HepG2 (cell line): ENCODE measurements around the gene DPH2. TPM values are rescaled to one million over a fixed set of nuclear protein-coding genes. Genes with fewer than 3 reads are reported as not detected.

Experiments
- FLYWCH1 ChIP-seq: sonication (generic); formaldehyde crosslinking; IDR thresholded peaks from 2 replicates; pipeline ENCODE4 v1.8.1; 2023; ENCODE audit warnings: mild to moderate bottlenecking, missing genetic modification reagents
- HNF4G ChIP-seq, 2 experiments: sonication (generic) in 1 of 2; formaldehyde crosslinking in 1 of 2; IDR thresholded peaks; 2 replicates each; pipeline versions ENCODE4 v1.4.0 to v1.6.1; 2011 to 2020; ENCODE audit warnings: borderline replicate concordance in 2 of 2, low read depth in 2 of 2, mild to moderate bottlenecking in 2 of 2, low read length in 1 of 2, missing genetic modification reagents in 1 of 2, moderate library complexity in 1 of 2
- KLF13 ChIP-seq: sonication (generic); formaldehyde crosslinking; IDR thresholded peaks from 2 replicates; pipeline ENCODE4 v1.4.0; 2020; ENCODE audit warnings: mild to moderate bottlenecking, missing genetic modification reagents
- MBD4 ChIP-seq: IDR thresholded peaks from 2 replicates; pipeline ENCODE4 v1.6.1; 2012; ENCODE audit warnings: low read length, inconsistent platforms, borderline replicate concordance
- NCOR1 ChIP-seq: fragments of 200-600 bp; sonication (generic); IDR thresholded peaks from 2 replicates; pipeline ENCODE4 v1.7.0; 2017; ENCODE audit warnings: antibody characterized with exemption, low read length, borderline replicate concordance
- SMARCC2 ChIP-seq: fragments of 450-650 bp; IDR thresholded peaks from 2 replicates; pipeline ENCODE4 v1.6.1; 2017; ENCODE audit warnings: antibody characterized with exemption, mild to moderate bottlenecking
- ZNF224 ChIP-seq: sonication (generic); formaldehyde crosslinking; IDR thresholded peaks from 2 replicates; pipeline ENCODE4 v1.5.0; 2020; ENCODE audit warnings: mild to moderate bottlenecking, missing genetic modification reagents
- ZNF33A ChIP-seq: sonication (generic); formaldehyde crosslinking; IDR thresholded peaks from 2 replicates; pipeline ENCODE4 v1.5.1; 2020; ENCODE audit warnings: missing genetic modification reagents, mild to moderate bottlenecking, moderate library complexity, borderline replicate concordance
- ZNF83 ChIP-seq: sonication (generic); formaldehyde crosslinking; IDR thresholded peaks from 2 replicates; pipeline ENCODE4 v1.4.0; 2020; ENCODE audit warnings: missing genetic modification reagents, mild to moderate bottlenecking, borderline replicate concordance
- polyA plus RNA-seq, 8 experiments: library from polyadenylated mRNA; depleted of rRNA in 3 of 8; stranded (reverse) in 7 of 8; unstranded in 1 of 8; fragments of >200 nt; fragmentation: Illumina TruSeq in 4 of 8; extraction: Trizol in 4 of 8; gene quantifications; 2 replicates each; pipeline versions ENCODE4 v1.2.1 to v1.2.3, GENCODE V29; 2011 to 2016; ENCODE audit warnings: low read depth in 4 of 8, missing spikeins in 1 of 8, mixed read lengths in 1 of 8; ENCODE audit not compliant: insufficient read depth in 1 of 8
- total RNA-seq, 5 experiments: library from RNA; depleted of rRNA; stranded (reverse); fragments of >200 nt; fragmentation: Illumina TruSeq; extraction: Trizol; gene quantifications; 2 replicates each; pipeline ENCODE4 v1.2.3, GENCODE V29; 2016; ENCODE audit warnings: low read depth in 1 of 5
- TF ChIP-seq, protein P1 (sequence below): sonication (generic); formaldehyde crosslinking; IDR thresholded peaks from 2 replicates; pipeline ENCODE4 v1.5.1; 2020; ENCODE audit warnings: mild to moderate bottlenecking, missing genetic modification reagents, borderline replicate concordance
- TF ChIP-seq, protein P2 (sequence below): sonication (generic); formaldehyde crosslinking; conservative IDR thresholded peaks from 2 replicates; pipeline ENCODE4 v1.4.0; 2020; ENCODE audit warnings: mild to moderate bottlenecking, missing genetic modification reagents, moderate library complexity
- TF ChIP-seq, protein P3 (sequence below): sonication (generic); formaldehyde crosslinking; IDR thresholded peaks from 2 replicates; pipeline ENCODE4 v1.5.0; 2020; ENCODE audit warnings: missing genetic modification reagents
- TF ChIP-seq, protein P4 (sequence below): sonication (generic); formaldehyde crosslinking; IDR thresholded peaks from 2 replicates; pipeline ENCODE4 v1.8.1; 2022; ENCODE audit warnings: low read depth, mild to moderate bottlenecking, missing genetic modification reagents

Gene DPH2
- total and polyA plus RNA-seq, 2 of the 13 experiments (the other 11 are each of a cell fraction or from before 2014, with no cell fraction given) = 32.2 to 38.3 TPM

DNA sequence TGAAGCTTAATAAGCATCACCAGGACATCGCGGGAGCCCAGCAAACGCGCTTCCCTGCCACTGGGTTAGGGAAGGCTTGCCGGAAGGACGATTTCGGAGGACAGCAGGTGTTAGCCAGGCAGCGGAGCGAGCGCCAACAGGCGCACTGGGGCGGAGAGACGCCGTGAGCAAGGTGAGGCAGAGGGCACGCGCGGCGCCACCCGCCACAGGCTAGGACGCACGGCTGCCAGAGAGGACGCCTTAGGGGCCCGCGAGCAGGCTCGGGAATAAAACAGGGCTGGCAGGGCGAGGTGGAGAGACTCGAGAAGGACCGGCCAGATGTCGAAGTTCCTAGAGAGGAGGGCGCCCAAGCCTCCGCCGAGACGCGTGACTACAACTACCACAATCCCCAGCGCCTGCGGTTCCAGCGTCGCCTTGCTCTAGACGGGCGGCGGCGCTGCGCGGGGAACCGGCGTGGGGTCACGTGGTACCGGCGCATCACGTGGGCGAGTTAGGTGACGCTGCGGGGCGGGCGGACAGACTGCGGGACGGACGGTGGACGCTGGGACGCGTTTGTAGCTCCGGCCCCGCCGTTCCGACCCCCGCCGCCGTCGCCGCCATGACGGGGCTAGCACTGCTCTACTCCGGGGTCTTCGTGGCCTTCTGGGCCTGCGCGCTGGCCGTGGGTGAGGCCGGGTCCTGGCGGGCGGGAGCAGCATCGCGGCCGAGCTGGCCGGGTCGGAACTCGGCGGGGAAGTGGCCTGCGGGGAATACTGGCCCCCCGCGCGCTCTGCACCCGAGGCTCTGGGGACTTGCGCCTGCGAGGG is 4.8 kb downstream of the DPH2 start, which contains the start of gene ATP6V0B (continued):
- TF ChIP-seq, protein P1, sequence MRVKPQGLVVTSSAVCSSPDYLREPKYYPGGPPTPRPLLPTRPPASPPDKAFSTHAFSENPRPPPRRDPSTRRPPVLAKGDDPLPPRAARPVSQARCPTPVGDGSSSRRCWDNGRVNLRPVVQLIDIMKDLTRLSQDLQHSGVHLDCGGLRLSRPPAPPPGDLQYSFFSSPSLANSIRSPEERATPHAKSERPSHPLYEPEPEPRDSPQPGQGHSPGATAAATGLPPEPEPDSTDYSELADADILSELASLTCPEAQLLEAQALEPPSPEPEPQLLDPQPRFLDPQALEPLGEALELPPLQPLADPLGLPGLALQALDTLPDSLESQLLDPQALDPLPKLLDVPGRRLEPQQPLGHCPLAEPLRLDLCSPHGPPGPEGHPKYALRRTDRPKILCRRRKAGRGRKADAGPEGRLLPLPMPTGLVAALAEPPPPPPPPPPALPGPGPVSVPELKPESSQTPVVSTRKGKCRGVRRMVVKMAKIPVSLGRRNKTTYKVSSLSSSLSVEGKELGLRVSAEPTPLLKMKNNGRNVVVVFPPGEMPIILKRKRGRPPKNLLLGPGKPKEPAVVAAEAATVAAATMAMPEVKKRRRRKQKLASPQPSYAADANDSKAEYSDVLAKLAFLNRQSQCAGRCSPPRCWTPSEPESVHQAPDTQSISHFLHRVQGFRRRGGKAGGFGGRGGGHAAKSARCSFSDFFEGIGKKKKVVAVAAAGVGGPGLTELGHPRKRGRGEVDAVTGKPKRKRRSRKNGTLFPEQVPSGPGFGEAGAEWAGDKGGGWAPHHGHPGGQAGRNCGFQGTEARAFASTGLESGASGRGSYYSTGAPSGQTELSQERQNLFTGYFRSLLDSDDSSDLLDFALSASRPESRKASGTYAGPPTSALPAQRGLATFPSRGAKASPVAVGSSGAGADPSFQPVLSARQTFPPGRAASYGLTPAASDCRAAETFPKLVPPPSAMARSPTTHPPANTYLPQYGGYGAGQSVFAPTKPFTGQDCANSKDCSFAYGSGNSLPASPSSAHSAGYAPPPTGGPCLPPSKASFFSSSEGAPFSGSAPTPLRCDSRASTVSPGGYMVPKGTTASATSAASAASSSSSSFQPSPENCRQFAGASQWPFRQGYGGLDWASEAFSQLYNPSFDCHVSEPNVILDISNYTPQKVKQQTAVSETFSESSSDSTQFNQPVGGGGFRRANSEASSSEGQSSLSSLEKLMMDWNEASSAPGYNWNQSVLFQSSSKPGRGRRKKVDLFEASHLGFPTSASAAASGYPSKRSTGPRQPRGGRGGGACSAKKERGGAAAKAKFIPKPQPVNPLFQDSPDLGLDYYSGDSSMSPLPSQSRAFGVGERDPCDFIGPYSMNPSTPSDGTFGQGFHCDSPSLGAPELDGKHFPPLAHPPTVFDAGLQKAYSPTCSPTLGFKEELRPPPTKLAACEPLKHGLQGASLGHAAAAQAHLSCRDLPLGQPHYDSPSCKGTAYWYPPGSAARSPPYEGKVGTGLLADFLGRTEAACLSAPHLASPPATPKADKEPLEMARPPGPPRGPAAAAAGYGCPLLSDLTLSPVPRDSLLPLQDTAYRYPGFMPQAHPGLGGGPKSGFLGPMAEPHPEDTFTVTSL (CRISPR knock-in tag) = no peak
- TF ChIP-seq, protein P2, sequence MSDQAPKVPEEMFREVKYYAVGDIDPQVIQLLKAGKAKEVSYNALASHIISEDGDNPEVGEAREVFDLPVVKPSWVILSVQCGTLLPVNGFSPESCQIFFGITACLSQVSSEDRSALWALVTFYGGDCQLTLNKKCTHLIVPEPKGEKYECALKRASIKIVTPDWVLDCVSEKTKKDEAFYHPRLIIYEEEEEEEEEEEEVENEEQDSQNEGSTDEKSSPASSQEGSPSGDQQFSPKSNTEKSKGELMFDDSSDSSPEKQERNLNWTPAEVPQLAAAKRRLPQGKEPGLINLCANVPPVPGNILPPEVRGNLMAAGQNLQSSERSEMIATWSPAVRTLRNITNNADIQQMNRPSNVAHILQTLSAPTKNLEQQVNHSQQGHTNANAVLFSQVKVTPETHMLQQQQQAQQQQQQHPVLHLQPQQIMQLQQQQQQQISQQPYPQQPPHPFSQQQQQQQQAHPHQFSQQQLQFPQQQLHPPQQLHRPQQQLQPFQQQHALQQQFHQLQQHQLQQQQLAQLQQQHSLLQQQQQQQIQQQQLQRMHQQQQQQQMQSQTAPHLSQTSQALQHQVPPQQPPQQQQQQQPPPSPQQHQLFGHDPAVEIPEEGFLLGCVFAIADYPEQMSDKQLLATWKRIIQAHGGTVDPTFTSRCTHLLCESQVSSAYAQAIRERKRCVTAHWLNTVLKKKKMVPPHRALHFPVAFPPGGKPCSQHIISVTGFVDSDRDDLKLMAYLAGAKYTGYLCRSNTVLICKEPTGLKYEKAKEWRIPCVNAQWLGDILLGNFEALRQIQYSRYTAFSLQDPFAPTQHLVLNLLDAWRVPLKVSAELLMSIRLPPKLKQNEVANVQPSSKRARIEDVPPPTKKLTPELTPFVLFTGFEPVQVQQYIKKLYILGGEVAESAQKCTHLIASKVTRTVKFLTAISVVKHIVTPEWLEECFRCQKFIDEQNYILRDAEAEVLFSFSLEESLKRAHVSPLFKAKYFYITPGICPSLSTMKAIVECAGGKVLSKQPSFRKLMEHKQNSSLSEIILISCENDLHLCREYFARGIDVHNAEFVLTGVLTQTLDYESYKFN = peak; percentile 10; the same call in 1 of the 2 replicates
- TF ChIP-seq KLF13 (CRISPR knock-in tag) (no peak), ZNF83 (CRISPR knock-in tag) (peak; percentile 70; the same call in 1 of the 2 replicates), ZNF33A (CRISPR knock-in tag) (0 out of 2 replicates have a peak, but pooled peaks have one; percentile 62), HNF4G (IDR thresholded peaks at IDR 0.05; ENCODE audit: borderline replicate concordance, low read depth, low read length) (no peak), HNF4G (CRISPR knock-in tag; IDR thresholded peaks at IDR 0.05; ENCODE audit: borderline replicate concordance, low read depth) (no peak), ZNF224 (CRISPR knock-in tag) (0 out of 2 replicates have a peak, but pooled peaks have one; percentile 57), NCOR1 (no peak), FLYWCH1 (CRISPR knock-in tag) (no peak), MBD4 (no peak), SMARCC2 (no peak)
- TF ChIP-seq, protein P3, sequence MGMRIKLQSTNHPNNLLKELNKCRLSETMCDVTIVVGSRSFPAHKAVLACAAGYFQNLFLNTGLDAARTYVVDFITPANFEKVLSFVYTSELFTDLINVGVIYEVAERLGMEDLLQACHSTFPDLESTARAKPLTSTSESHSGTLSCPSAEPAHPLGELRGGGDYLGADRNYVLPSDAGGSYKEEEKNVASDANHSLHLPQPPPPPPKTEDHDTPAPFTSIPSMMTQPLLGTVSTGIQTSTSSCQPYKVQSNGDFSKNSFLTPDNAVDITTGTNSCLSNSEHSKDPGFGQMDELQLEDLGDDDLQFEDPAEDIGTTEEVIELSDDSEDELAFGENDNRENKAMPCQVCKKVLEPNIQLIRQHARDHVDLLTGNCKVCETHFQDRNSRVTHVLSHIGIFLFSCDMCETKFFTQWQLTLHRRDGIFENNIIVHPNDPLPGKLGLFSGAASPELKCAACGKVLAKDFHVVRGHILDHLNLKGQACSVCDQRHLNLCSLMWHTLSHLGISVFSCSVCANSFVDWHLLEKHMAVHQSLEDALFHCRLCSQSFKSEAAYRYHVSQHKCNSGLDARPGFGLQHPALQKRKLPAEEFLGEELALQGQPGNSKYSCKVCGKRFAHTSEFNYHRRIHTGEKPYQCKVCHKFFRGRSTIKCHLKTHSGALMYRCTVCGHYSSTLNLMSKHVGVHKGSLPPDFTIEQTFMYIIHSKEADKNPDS = no peak
- TF ChIP-seq, protein P4, sequence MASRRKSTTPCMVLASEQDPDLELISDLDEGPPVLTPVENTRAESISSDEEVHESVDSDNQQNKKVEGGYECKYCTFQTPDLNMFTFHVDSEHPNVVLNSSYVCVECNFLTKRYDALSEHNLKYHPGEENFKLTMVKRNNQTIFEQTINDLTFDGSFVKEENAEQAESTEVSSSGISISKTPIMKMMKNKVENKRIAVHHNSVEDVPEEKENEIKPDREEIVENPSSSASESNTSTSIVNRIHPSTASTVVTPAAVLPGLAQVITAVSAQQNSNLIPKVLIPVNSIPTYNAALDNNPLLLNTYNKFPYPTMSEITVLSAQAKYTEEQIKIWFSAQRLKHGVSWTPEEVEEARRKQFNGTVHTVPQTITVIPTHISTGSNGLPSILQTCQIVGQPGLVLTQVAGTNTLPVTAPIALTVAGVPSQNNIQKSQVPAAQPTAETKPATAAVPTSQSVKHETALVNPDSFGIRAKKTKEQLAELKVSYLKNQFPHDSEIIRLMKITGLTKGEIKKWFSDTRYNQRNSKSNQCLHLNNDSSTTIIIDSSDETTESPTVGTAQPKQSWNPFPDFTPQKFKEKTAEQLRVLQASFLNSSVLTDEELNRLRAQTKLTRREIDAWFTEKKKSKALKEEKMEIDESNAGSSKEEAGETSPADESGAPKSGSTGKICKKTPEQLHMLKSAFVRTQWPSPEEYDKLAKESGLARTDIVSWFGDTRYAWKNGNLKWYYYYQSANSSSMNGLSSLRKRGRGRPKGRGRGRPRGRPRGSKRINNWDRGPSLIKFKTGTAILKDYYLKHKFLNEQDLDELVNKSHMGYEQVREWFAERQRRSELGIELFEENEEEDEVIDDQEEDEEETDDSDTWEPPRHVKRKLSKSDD = peak; percentile 76
